WTC11 (cell line): ENCODE results near the gene C10orf95. TPM values are rescaled to one million over a fixed set of nuclear protein-coding genes. Genes with fewer than 3 reads are reported as not detected.

Experiments
- ATAC-seq: fragments of 200-7000 bp; cut with Tn5 transposase; 2 replicates; pipeline ENCODE4 v1.10.0; 2021; ENCODE audit warnings: mild to moderate bottlenecking, moderate library complexity
- CTCF ChIA-PET: fragments of 300-600 bp; sonication (Branson Sonifier 250); formaldehyde crosslinking; loops from one replicate; lab custom pipeline; 2021; ENCODE audit warnings: antibody characterized with exemption; lab: Charles Lee
- POLR2A ChIA-PET: fragments of 350-600 bp; sonication (Branson Sonifier 250); formaldehyde crosslinking; loops from one replicate; lab custom pipeline; 2021; ENCODE audit warnings: antibody characterized with exemption; lab: Charles Lee
- DNase-seq: peaks from one replicate; pipeline ENCODE4 v3.0.0; 2021; ENCODE audit warnings: low spot score
- H3K27ac Mint-ChIP-seq: 2 replicates; pipeline ENCODE4 v1.8.0; 2021; ENCODE audit warnings: mixed read lengths
- H3K27me3 Mint-ChIP-seq: 2 replicates; pipeline ENCODE4 v1.8.0; 2021; ENCODE audit warnings: low read depth, mild to moderate bottlenecking, moderate library complexity, mixed read lengths
- H3K36me3 Mint-ChIP-seq: 2 replicates; pipeline ENCODE4 v1.8.0; 2021; ENCODE audit warnings: mixed read lengths
- H3K4me1 Mint-ChIP-seq: 2 replicates; pipeline ENCODE4 v1.8.0; 2022; ENCODE audit warnings: mixed read lengths
- H3K4me3 Mint-ChIP-seq: 2 replicates; pipeline ENCODE4 v1.8.0; 2021; ENCODE audit warnings: mild to moderate bottlenecking, moderate library complexity, mixed read lengths
- H3K9me3 Mint-ChIP-seq: 2 replicates; pipeline ENCODE4 v1.8.0; 2021; ENCODE audit warnings: mixed read lengths
- ARID4B ChIP-seq: sonication (generic); formaldehyde crosslinking; IDR thresholded peaks from 2 replicates; pipeline ENCODE4 v1.8.0; 2023; ENCODE audit warnings: missing genetic modification reagents, mild to moderate bottlenecking, borderline replicate concordance
- CBFB ChIP-seq: sonication (generic); formaldehyde crosslinking; IDR thresholded peaks from 2 replicates; pipeline ENCODE4 v1.8.1; 2022; ENCODE audit warnings: mild to moderate bottlenecking, low read depth, missing genetic modification reagents
- E2F1 ChIP-seq: sonication (generic); formaldehyde crosslinking; IDR thresholded peaks from 2 replicates; pipeline ENCODE4 v1.8.0; 2022; ENCODE audit warnings: mild to moderate bottlenecking, missing genetic modification reagents
- ELF4 ChIP-seq: sonication (generic); formaldehyde crosslinking; IDR thresholded peaks from 2 replicates; pipeline ENCODE4 v1.8.1; 2022; ENCODE audit warnings: low read depth, mild to moderate bottlenecking, moderate library complexity, missing genetic modification reagents
- ESRRA ChIP-seq: sonication (generic); formaldehyde crosslinking; IDR thresholded peaks from 2 replicates; pipeline ENCODE4 v1.8.1; 2022; ENCODE audit warnings: mild to moderate bottlenecking, missing genetic modification reagents, borderline replicate concordance
- GABPB1 ChIP-seq: sonication (generic); formaldehyde crosslinking; IDR thresholded peaks from 2 replicates; pipeline ENCODE4 v1.8.1; 2023; ENCODE audit warnings: mild to moderate bottlenecking, missing genetic modification reagents
- IRF2 ChIP-seq: sonication (generic); formaldehyde crosslinking; IDR thresholded peaks from 2 replicates; pipeline ENCODE4 v1.8.0; 2022; ENCODE audit warnings: low read depth, missing genetic modification reagents, borderline replicate concordance
- JUN ChIP-seq: sonication (generic); formaldehyde crosslinking; IDR thresholded peaks from 2 replicates; pipeline ENCODE4 v1.8.0; 2023; ENCODE audit warnings: mild to moderate bottlenecking, missing genetic modification reagents
- NFE2L1 ChIP-seq: sonication (generic); formaldehyde crosslinking; IDR thresholded peaks from 2 replicates; pipeline ENCODE4 v1.8.1; 2023; ENCODE audit warnings: missing genetic modification reagents
- PRDM15 ChIP-seq: sonication (generic); formaldehyde crosslinking; IDR thresholded peaks from 2 replicates; pipeline ENCODE4 v1.8.0; 2022; ENCODE audit warnings: missing genetic modification reagents
- PRRX2 ChIP-seq: fragments of 250-450 bp; sonication (Bioruptor Pico); IDR thresholded peaks from 2 replicates; pipeline ENCODE4 v1.8.0; 2021; ENCODE audit warnings: mild to moderate bottlenecking
- RORB ChIP-seq: fragments of 250-450 bp; sonication (Bioruptor Pico); IDR thresholded peaks from 2 replicates; pipeline ENCODE4 v1.9.0; 2021; ENCODE audit warnings: mild to moderate bottlenecking
- TEAD1 ChIP-seq: sonication (generic); formaldehyde crosslinking; IDR thresholded peaks from 2 replicates; pipeline ENCODE4 v1.8.0; 2022; ENCODE audit warnings: mild to moderate bottlenecking, missing genetic modification reagents
- ZMAT4 ChIP-seq: fragments of 250-450 bp; sonication (Bioruptor Pico); IDR thresholded peaks from 2 replicates; pipeline ENCODE4 v1.9.0; 2021; ENCODE audit warnings: mild to moderate bottlenecking
- ZNF121 ChIP-seq: sonication (generic); formaldehyde crosslinking; IDR thresholded peaks from 2 replicates; pipeline ENCODE4 v1.8.0; 2023; ENCODE audit warnings: missing genetic modification reagents
- ZNF219 ChIP-seq: sonication (generic); formaldehyde crosslinking; IDR thresholded peaks from 2 replicates; pipeline ENCODE4 v1.8.0; 2023; ENCODE audit warnings: missing genetic modification reagents, mild to moderate bottlenecking, borderline replicate concordance
- ZNF317 ChIP-seq: sonication (generic); formaldehyde crosslinking; IDR thresholded peaks from 2 replicates; pipeline ENCODE4 v1.8.1; 2023; ENCODE audit warnings: low read depth, mild to moderate bottlenecking, moderate library complexity, missing genetic modification reagents, borderline replicate concordance
- ZNF423 ChIP-seq: fragments of 250-450 bp; sonication (Bioruptor Pico); IDR thresholded peaks from 2 replicates; pipeline ENCODE4 v2.1.2; 2022; ENCODE audit warnings: mild to moderate bottlenecking, moderate library complexity
- ZNF425 ChIP-seq: fragments of 250-450 bp; sonication (Bioruptor Pico); conservative IDR thresholded peaks from 2 replicates; pipeline ENCODE4 v1.9.0; 2021; ENCODE audit warnings: mild to moderate bottlenecking
- total RNA-seq: library from RNA; stranded (reverse); gene quantifications from 3 replicates; pipeline ENCODE4 v1.2.3, GENCODE V29; 2021
- TF ChIP-seq, protein P1 (sequence below): sonication (generic); formaldehyde crosslinking; IDR thresholded peaks from 2 replicates; pipeline ENCODE4 v1.8.1; 2023; ENCODE audit warnings: mild to moderate bottlenecking, moderate library complexity, missing genetic modification reagents
- TF ChIP-seq, protein P2 (sequence below): sonication (generic); formaldehyde crosslinking; IDR thresholded peaks from 2 replicates; pipeline ENCODE4 v1.8.0; 2022; ENCODE audit warnings: mild to moderate bottlenecking, missing genetic modification reagents

Gene C10orf95
- total RNA-seq, 1 experiment from 2014 or later, result 0.96 TPM

GRCh38 chr10:102402512-102402896 lies 48.8 kb downstream of the C10orf95 start:
- POLR2A ChIA-PET, result no interaction called here
- ATAC-seq (no peak), DNase-seq (no peak)
- Mint-ChIP-seq H3K4me1 (peaks cover 3% of the 10 kb centered on the region; the same call in 1 of the 2 replicates), H3K36me3 (no peaks in the 10 kb centered on the region; the same call in 1 of the 2 replicates), H3K27ac (no peak overlapping the region), H3K27me3 (peaks cover 27% of the 10 kb centered on the region), H3K4me3 (no peak overlapping the region), H3K9me3 (no peaks in the 10 kb centered on the region)
- no peak for TF ChIP-seq GABPB1 (CRISPR knock-in tag)
- TF ChIP-seq, protein P1, sequence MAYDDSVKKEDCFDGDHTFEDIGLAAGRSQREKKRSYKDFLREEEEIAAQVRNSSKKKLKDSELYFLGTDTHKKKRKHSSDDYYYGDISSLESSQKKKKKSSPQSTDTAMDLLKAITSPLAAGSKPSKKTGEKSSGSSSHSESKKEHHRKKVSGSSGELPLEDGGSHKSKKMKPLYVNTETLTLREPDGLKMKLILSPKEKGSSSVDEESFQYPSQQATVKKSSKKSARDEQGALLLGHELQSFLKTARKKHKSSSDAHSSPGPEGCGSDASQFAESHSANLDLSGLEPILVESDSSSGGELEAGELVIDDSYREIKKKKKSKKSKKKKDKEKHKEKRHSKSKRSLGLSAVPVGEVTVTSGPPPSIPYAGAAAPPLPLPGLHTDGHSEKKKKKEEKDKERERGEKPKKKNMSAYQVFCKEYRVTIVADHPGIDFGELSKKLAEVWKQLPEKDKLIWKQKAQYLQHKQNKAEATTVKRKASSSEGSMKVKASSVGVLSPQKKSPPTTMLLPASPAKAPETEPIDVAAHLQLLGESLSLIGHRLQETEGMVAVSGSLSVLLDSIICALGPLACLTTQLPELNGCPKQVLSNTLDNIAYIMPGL (CRISPR knock-in tag), result no peak
- no peak for TF ChIP-seq PRRX2
- TF ChIP-seq E2F1 (CRISPR knock-in tag), result no peak
- no peak for TF ChIP-seq ZNF121 (CRISPR knock-in tag)
- no peak for TF ChIP-seq TEAD1
- no peak for TF ChIP-seq ZNF423
- TF ChIP-seq RORB, result no peak
- TF ChIP-seq ZNF317, result no peak
- no peak for TF ChIP-seq JUN (CRISPR knock-in tag)
- TF ChIP-seq ZNF219, result no peak
- TF ChIP-seq, protein P2, sequence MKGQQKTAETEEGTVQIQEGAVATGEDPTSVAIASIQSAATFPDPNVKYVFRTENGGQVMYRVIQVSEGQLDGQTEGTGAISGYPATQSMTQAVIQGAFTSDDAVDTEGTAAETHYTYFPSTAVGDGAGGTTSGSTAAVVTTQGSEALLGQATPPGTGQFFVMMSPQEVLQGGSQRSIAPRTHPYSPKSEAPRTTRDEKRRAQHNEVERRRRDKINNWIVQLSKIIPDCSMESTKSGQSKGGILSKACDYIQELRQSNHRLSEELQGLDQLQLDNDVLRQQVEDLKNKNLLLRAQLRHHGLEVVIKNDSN (CRISPR knock-in tag), result no peak
- no peak for TF ChIP-seq ZMAT4 (CRISPR knock-in tag)
- TF ChIP-seq ESRRA (CRISPR knock-in tag), result no peak
- TF ChIP-seq IRF2 (CRISPR knock-in tag), result no peak
- no peak for TF ChIP-seq ELF4
- CTCF ChIA-PET, result interaction anchor here (0.7 to 4.8 kb wide), 8 partner anchors 8 to 181 kb away, joined by 3 to 68 read pairs (median 22); partner anchors contain the start of genes FBXL15 and NFKB2

DNA sequence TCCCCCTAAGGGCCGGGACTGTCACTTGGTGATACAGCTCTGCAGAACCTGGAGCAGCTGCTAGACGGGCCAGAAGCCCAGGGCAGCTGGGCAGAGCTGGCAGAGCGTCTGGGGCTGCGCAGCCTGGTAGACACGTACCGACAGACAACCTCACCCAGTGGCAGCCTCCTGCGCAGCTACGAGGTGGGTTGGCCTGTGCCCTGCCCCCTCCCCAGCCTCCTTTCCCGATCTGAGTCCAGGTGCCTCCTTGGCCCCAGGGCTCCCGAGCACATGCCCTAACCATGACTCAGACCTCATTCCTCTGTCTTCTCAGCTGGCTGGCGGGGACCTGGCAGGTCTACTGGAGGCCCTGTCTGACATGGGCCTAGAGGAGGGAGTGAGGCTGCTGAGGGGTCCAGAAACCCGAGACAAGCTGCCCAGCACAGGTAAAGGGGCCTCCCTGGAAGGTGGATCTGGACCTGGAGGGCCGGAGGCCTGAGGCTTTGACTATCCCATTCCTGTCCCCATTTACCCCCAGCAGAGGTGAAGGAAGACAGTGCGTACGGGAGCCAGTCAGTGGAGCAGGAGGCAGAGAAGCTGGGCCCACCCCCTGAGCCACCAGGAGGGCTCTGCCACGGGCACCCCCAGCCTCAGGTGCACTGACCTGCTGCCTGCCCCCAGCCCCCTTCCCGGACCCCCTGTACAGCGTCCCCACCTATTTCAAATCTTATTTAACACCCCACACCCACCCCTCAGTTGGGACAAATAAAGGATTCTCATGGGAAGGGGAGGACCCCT lies 49.4 kb downstream of the C10orf95 start:
- H3K36me3 Mint-ChIP-seq, result no peaks in the 10 kb centered on the region; the same call in 1 of the 2 replicates
- ChIA-PET POLR2A (no interaction called here), CTCF (interaction anchor here (0.7 to 4.8 kb wide), 3 partner anchors 17 to 34 kb away, joined by 3 to 68 read pairs (median 49); partner anchors contain the start of gene FBXL15)
- H3K27me3 Mint-ChIP-seq, result peaks cover 22% of the 10 kb centered on the region
- no peak overlapping the region for H3K4me3 Mint-ChIP-seq
- H3K9me3 Mint-ChIP-seq, result no peaks in the 10 kb centered on the region
- H3K27ac Mint-ChIP-seq, result no peak overlapping the region
- DNase-seq (no peak), ATAC-seq (no peak)
- peaks cover 3% of the 10 kb centered on the region; the same call in 1 of the 2 replicates for H3K4me1 Mint-ChIP-seq
- no peak for TF ChIP-seq PRDM15 (CRISPR knock-in tag)
- no peak for TF ChIP-seq ZNF425 (CRISPR knock-in tag)
- TF ChIP-seq CBFB (CRISPR knock-in tag), result no peak
- no peak for TF ChIP-seq PRRX2
- no peak for TF ChIP-seq NFE2L1
- TF ChIP-seq ARID4B (CRISPR knock-in tag), result no peak
